Testis (tissue), 3 donors: ENCODE data around the gene GMCL2. TPM values are rescaled to one million over a fixed set of nuclear protein-coding genes. Genes with fewer than 3 reads are reported as not detected.
"Not testable (repeated sequence)": the region's sequence is repeated elsewhere in the genome, so short reads cannot be mapped to it uniquely, and the experiment has no call there.

Experiments used
- DNase-seq: peaks from one replicate; pipeline ENCODE4 v3.0.0-alpha.2; 2019
- H3K27ac ChIP-seq, 2 donors: fragments of 200-600 bp; sonication (generic); one replicate each; pipeline ENCODE4 v1.5.1; 2019
- H3K27me3 ChIP-seq: fragments of 200-600 bp; sonication (generic); one replicate; pipeline ENCODE4 v1.5.1; 2019
- H3K36me3 ChIP-seq: fragments of 200-600 bp; sonication (generic); one replicate; pipeline ENCODE4 v1.5.1; 2017; ENCODE audit warnings: low read depth; ENCODE audit errors: missing control alignments
- H3K4me1 ChIP-seq: fragments of 200-600 bp; sonication (generic); one replicate; pipeline ENCODE4 v1.5.1; 2019
- H3K4me3 ChIP-seq, 2 donors: fragments of 200-600 bp; sonication (generic); one replicate each; pipeline ENCODE4 v1.5.1; 2017 to 2019
- H3K9me3 ChIP-seq: fragments of 200-600 bp; sonication (generic); one replicate; pipeline ENCODE4 v1.5.1; 2017
- CTCF ChIP-seq, 3 experiments: fragments of 450-650 bp in 2 of 3; fragments of 200-600 bp in 1 of 3; sonication (generic) in 1 of 3; IDR thresholded peaks; one replicate each; pipeline ENCODE4 v1.5.1; 2016 to 2019; ENCODE audit warnings: antibody characterized with exemption in 3 of 3, mild to moderate bottlenecking in 2 of 3, moderate library complexity in 1 of 3
- POLR2A ChIP-seq: fragments of 450-650 bp; IDR thresholded peaks from one replicate; pipeline ENCODE4 v1.6.1; 2017; ENCODE audit warnings: antibody characterized with exemption, mild to moderate bottlenecking, moderate library complexity
- WGBS, 2 donors: methylation state at CpG; one replicate each; pipeline ENCODE4 v1.1.5; 2018; 5-methylcytosine and 5-hydroxymethylcytosine counted together
- intact Hi-C: fragments of 100-400 bp; cut with DNase I; formaldehyde crosslinking; loops from one replicate; pipeline ENCODE4 v1.15.1; 2023; ENCODE audit warnings: low total_unique reads
- polyA plus RNA-seq: library from polyadenylated mRNA; stranded (reverse); fragments of 350-450 nt; fragmentation: Illumina TruSeq; extraction: RNeasy Lipid Tissue Mini Kit (QIAGEN cat#74804); gene quantifications from one replicate; pipeline ENCODE4 v1.2.3, GENCODE V29; 2014; ENCODE audit warnings: low read depth, low replicate concordance; ENCODE audit not compliant: insufficient read depth
- total RNA-seq, 2 donors: library from RNA; depleted of rRNA; stranded (reverse); fragments of >200 nt; gene quantifications; one replicate each; pipeline ENCODE4 v1.2.3, GENCODE V29; 2016

Gene GMCL2
- total and polyA plus RNA-seq, 3 donors from 2014 or later = 9.8 to 53.5 (median 11.0) TPM

DNA sequence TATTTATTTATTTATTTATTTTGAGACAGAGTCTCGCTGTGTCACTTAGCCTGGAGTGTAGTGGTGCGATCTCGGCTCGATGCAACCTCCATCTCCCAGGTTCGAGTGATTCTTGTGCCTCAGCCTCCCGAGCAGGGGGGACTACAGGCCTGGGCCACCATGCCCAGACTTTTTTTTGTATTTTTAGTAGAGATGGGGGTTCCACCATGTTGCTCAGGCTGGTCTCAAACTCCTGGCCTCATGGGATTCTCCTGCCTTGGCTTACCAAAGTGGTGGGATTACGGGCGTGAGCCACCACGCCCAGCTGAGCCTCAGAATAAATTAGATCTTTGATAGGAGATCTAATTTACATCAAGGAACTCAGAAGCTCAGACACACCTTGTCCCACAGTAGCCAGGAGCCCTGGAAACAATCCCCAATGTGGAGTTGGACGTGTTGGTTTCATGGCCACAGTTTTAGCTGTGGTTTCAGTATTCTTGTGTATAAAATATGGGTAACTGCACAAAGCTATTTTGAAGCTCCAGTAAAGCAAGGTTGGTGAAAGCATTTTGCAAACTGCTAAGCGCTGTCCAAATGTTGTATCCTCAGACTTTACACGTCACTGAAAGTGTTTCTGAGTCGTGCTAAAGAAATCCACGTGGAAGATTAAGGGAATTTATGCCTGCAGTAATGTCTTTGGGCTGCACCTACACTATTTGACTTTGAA, 14.2 kb upstream of the GMCL2 start:
- Histone ChIP-seq H3K9me3 (no peaks in the 10 kb centered on the region), H3K27ac (no peak overlapping the region), H3K27me3 (no peaks in the 10 kb centered on the region), H3K36me3 (no peaks in the 10 kb centered on the region), H3K4me3 (no peak overlapping the region), H3K4me1 (peaks cover 10% of the 10 kb centered on the region)
- DNase-seq = no peak
- no peak for TF ChIP-seq CTCF (IDR thresholded peaks at IDR 0.05)
- no peak for TF ChIP-seq POLR2A
- 81 to 91% methylated on average over 14 of the region's 14 CpGs for WGBS, 2 donors
- intact Hi-C loops = no loop called here

DNA sequence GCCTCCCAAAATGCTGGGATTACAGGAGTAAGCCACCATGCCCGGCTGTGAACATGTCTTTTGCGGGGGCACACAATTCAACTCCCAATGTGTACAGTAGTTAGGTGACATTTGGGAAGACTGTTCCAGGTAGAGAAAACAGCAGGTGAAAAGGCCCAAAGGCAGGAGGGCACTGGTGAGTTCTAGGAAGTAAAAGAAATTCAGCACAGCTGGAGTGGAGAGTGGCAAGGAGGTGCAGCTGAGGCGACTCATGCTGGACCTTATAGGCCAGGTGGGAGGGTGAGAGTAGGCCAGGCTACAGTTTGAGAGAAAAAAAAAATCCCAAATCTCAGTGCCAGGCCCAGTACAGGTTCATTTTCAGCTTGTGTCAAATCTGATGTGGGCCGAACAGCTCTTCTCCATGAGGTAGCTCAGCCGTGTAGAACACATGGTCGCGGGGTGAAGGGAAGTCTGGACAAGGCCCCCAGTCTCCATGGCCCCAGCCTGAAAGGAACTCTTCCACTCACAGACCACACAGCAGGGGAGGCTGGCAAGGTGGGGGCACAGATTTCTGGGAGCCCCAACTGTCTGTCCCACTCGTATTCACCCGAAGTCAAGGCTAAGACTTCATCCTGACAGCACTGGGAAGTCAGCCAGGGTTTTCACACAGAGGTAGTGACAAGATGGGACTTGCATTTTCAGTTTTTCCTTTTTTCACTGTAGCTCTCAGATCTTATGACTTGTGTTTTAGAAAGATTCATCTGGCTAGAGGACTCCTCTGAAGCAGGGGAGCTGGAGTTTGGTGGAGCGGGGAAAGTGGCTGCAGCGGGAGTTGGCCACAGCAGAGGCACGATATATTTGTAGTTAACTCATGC, 12.6 kb upstream of the GMCL2 start:
- no peak overlapping the region for H3K4me3 ChIP-seq
- WGBS, 2 donors = 74 to 80% methylated on average over 12 of the region's 12 CpGs
- no peaks in the 10 kb centered on the region for H3K36me3 ChIP-seq
- no peaks in the 10 kb centered on the region for H3K27me3 ChIP-seq
- no peak overlapping the region for H3K27ac ChIP-seq
- no peak for DNase-seq
- no peaks in the 10 kb centered on the region for H3K4me1 ChIP-seq
- intact Hi-C loops = no loop called here
- TF ChIP-seq CTCF (IDR thresholded peaks at IDR 0.05) (no peak), POLR2A (no peak)
- no peaks in the 10 kb centered on the region for H3K9me3 ChIP-seq

DNA sequence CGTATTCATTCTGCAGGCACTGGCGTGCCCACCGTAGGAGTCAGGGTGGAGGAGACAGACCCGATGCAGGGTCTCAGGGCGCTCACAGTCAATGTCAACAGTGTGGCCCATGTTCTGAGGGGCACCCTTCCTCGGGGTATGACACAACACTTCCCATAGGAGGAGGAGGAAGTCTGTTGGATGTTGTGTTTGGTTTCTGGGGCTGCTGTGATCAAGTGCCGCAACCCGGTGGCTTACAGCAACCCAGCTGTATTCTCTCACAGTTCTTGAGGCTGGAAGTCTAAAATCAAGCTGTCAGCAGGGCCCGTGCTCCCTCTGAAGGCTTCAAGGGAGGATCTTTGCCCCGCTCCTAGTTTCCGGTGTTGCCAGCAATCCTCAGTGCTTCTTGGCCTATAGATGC, 11.5 kb upstream of the GMCL2 start:
- Histone ChIP-seq H3K4me3 (no peak overlapping the region), H3K27me3 (no peaks in the 10 kb centered on the region), H3K27ac (no peak overlapping the region), H3K4me1 (no peaks in the 10 kb centered on the region), H3K9me3 (no peaks in the 10 kb centered on the region), H3K36me3 (no peaks in the 10 kb centered on the region)
- TF ChIP-seq POLR2A = no peak
- 86 to 95% methylated on average over 9 to 11 of the region's 11 CpGs for WGBS, 2 donors
- DNase-seq = no peak
- intact Hi-C loops = no loop called here

GRCh38 chr5:178198151-178198550, 11.0 kb upstream of the GMCL2 start:
- intact Hi-C loops, H3K4me1 ChIP-seq, DNase-seq, H3K27ac ChIP-seq, H3K36me3 ChIP-seq, H3K4me3 ChIP-seq, H3K9me3 ChIP-seq, H3K27me3 ChIP-seq: not testable (repeated sequence)
- 78 to 89% methylated on average over 10 to 11 of the region's 11 CpGs for WGBS, 2 donors

GRCh38 chr5:178196986-178197385, 9.8 kb upstream of the GMCL2 start:
- Histone ChIP-seq H3K4me3 (no peak overlapping the region), H3K4me1 (no peaks in the 10 kb centered on the region), H3K9me3 (no peaks in the 10 kb centered on the region), H3K27me3 (no peaks in the 10 kb centered on the region), H3K27ac (no peak overlapping the region), H3K36me3 (no peaks in the 10 kb centered on the region)
- intact Hi-C loops = no loop called here
- TF ChIP-seq POLR2A = no peak
- no peak for TF ChIP-seq CTCF (IDR thresholded peaks at IDR 0.05)
- DNase-seq = no peak
- WGBS, 2 donors = 83 to 89% methylated on average over 7 to 8 of the region's 8 CpGs
